GM19025 (cell line): ENCODE measurements around the gene PRAMEF20.

ENCODE experiments used
- ATAC-seq: cut with Tn5 transposase; IDR thresholded peaks from one replicate; pipeline ENCODE4 v1.9.1; 2021; ENCODE audit warnings: mild to moderate bottlenecking, low read depth, moderate library complexity; ENCODE audit not compliant: unreplicated experiment

PRAMEF20 gene

DNA sequence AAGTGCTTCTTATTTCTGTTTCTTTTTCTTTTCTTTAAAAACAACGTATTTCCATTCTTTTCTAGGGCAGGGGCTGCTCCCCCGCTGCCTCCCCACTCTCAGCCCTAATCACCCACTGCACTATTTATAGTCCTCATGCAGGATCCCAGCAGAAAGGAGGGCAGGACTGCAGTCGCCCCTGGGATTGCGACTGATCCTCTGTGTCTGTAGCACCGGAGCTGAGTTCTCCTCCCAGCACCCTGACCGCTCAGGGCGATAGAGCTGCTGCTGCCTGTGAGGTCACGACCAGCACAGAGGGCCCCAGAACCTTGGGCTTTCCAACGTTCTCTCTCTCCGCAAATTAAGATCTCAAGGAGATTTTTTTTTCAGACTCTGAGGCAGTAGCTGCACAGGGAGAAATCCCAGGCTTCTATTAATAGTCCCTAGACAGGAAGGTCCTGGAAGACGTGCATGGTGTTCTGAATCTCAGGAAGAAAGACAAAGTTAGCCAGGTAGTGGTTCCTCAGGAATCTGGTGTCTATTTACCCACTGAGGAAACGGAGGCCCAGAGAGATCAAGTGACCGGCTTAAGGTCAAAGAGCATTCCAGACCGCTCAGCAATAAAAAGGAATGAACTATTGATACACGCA, 46.8 kb downstream of the PRAMEF20 start:
- ATAC-seq: no peak

DNA sequence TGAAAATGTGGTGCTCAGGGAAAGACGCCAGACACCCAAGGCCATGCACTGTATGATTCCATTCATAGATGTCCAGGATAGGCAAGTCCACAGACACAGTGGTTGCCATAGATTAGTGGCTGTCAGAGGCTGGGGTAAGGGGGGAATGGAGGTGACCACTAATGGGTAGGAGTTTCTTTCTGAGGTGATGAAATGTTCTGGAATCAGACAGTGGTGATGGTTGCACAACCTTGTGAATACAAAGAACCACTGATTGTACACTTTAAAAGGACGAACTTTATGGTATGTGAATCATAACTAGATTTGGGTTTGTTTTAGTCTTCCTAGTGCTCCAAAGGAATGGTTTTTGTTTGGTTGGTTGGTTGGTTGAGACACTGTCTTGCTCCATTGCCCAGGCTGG, 51.7 kb downstream of the PRAMEF20 start:
- ATAC-seq: no peak

DNA sequence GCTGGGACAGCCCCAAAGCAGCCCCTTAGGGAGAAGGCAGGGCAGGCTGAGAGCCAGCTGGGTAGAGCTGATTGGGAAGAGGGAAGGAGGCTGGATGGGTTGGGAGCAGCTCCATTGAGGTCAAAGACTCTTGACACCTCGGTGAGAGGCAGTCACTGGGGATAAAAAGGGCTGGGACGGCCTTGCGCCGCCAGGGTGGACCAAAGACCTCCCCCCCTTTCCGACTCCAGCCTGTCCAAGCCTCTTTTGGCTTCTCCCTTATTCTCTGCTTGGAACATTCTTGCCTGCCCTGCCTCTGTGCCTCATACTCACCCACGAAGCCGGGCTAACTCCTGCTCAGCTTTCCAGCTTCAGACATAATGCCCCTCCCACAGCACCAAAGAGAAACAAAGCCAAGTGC, 52.4 kb downstream of the PRAMEF20 start:
- no peak for ATAC-seq

DNA sequence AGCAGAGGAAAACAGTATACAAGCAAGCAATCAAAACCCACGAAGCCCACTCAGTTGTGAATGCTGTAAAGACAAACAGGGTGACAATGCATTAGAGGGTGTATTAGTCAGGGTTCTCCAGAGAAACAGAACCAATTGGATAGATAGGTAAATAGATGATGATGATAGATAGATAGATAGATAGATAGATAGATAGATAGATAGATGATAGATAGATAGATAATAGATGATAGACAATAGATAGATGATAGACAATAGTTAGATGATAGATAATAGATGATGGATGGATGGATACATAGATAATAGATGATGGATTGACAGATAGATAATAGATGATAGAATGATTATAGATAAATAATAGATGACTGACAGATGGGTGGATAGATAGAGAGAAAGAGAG, 55.3 kb downstream of the PRAMEF20 start:
- ATAC-seq: no peak

DNA sequence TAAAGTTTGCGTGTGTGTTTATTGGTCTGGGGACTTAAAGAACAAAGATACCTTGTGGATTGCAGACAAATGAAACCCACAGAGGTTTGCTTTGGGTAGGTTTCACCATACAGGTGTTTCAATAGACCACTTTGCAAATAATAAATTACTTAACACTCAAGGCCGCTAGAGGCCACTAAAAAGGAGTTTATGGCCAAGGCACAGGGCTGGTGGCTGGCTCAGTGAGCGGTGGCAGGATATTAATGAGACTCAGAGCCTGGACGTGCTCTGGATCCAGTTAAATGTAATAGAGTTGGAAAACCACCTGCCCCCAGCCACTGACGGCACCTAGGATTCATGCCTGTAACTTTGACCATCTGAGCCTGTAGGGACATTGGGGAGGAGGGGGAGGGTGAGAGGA, 59.1 kb downstream of the PRAMEF20 start:
- ATAC-seq: no peak
